ENCODE results near the gene GJA4. TPM values are rescaled to one million over a fixed set of nuclear protein-coding genes. Genes with fewer than 3 reads are reported as not detected.
A peak's percentile ranks its signal among the peaks of the same experiment; 100 is the strongest.

GJA4 gene
- total RNA-seq (10 to 100 TPM; 21.1 to 26.1 TPM), polyA plus RNA-seq (ENCODE audit: insufficient read length in 6 of 6) (10 to 100 TPM; 25.1 to 34.7 (median 32.7) TPM)
- long read RNA-seq, donor 1, transcript GJA4-201 (2 exons, 1,622 nt): major isoform, 8 of 8 reads
- long read RNA-seq, donor 1, partial matches to known transcripts: 0 of 8 reads
- long read RNA-seq, donor 1, other reads (novel, unspliced or antisense): 0 of 8 reads
- long read RNA-seq, donor 2, transcript GJA4-201 (2 exons, 1,622 nt): major isoform, 8 of 11 reads
- long read RNA-seq, donor 2, partial matches to known transcripts: 0 of 11 reads
- long read RNA-seq, donor 2, other reads (novel, unspliced or antisense): 0 of 11 reads
- long read RNA-seq, donor 3, transcript GJA4-201 (2 exons, 1,622 nt): major isoform, 8 of 9 reads
- long read RNA-seq, donor 3, partial matches to known transcripts: 0 of 9 reads
- long read RNA-seq, donor 3, other reads (novel, unspliced or antisense): 0 of 9 reads
- long read RNA-seq, donor 4, transcript GJA4-201 (2 exons, 1,622 nt): major isoform, 30 of 39 reads
- long read RNA-seq, donor 4, transcript GJA4-202 (2 exons, 1,059 nt): minor isoform, 6 of 39 reads
- long read RNA-seq, donor 4, partial matches to known transcripts: 0 of 39 reads
- long read RNA-seq, donor 4, other reads (novel, unspliced or antisense): 3 of 39 reads
- long read RNA-seq, donor 5, transcript GJA4-201 (2 exons, 1,622 nt): major isoform, 5 of 11 reads
- long read RNA-seq, donor 5, partial matches to known transcripts: 5 of 11 reads
- long read RNA-seq, donor 5, other reads (novel, unspliced or antisense): 0 of 11 reads
- long read RNA-seq, donor 6, transcript GJA4-201 (2 exons, 1,622 nt): major isoform, 14 of 14 reads
- long read RNA-seq, donor 6, partial matches to known transcripts: 0 of 14 reads
- long read RNA-seq, donor 6, other reads (novel, unspliced or antisense): 0 of 14 reads
- long read RNA-seq, donor 7, transcript GJA4-201 (2 exons, 1,622 nt): major isoform, 5 of 15 reads
- long read RNA-seq, donor 7, partial matches to known transcripts: 9 of 15 reads
- long read RNA-seq, donor 7, other reads (novel, unspliced or antisense): 0 of 15 reads
- long read RNA-seq, donor 8, partial matches to known transcripts: 5 of 11 reads
- long read RNA-seq, donor 8, other reads (novel, unspliced or antisense): 0 of 11 reads
- long read RNA-seq, donor 9: 0 reads
- long read RNA-seq, donor 10, transcript GJA4-201 (2 exons, 1,622 nt): major isoform, 29 of 33 reads
- long read RNA-seq, donor 10, partial matches to known transcripts: 1 of 33 reads
- long read RNA-seq, donor 10, other reads (novel, unspliced or antisense): 1 of 33 reads
- long read RNA-seq, donor 11, partial matches to known transcripts: 0 of 2 reads
- long read RNA-seq, donor 11, other reads (novel, unspliced or antisense): 0 of 2 reads
- long read RNA-seq, donor 12, transcript GJA4-201 (2 exons, 1,622 nt): major isoform, 6 of 8 reads
- long read RNA-seq, donor 12, partial matches to known transcripts: 0 of 8 reads
- long read RNA-seq, donor 12, other reads (novel, unspliced or antisense): 0 of 8 reads

DNA sequence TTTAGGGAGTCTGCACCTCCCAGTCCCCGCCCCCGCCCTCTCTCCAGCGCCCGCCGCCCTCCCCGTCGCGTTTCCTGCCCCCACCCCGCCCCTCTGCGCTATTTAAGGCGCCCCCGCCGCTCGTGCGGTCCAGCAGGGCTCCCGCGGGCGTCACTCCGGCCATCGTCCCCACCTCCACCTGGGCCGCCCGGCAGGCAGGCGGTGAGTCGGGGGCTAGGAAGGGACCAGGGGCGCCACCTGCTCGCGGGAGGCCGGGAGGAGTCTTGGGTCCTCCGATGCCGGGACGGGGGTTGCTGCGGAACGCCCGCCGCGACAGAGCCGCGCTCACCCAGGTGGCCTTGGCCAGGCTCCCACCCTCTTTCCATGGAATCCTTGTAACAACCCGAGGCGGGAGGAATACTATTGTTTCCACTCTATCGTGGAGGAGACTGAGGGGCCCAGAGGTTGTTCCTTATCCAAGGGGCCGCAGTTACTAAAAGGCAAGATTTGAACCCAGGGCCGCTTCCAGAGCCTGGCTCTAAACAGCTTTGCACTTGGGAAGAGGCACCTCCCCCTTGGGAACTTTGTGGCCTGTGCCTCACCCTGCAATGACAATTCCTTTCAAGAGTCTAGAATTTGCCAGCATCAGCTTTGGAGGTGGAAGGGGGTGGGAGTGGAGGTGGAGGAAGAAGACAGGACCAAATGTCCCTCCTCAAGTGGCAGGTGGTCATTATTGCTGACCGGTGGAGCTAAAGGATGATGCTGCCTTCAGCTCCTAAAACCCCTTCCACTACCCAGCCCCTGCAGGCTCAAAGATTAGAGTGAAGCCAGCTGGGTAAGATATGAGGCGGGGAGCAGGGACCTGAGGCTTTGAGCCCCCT lies at the start of gene GJA4:
Gene GJA4 (plus strand): TSS at position 132 of the 860 bp plus-strand sequence. CDS start 1,215 bp downstream, outside the sequence.
- Histone ChIP-seq H3K9me3 (no peaks in the 10 kb centered on the region), H3K36me3 (peaks cover 0 to 7% of the 10 kb centered on the region in 2 donors), H3K4me1 (no peaks in the 10 kb centered on the region), H3K27me3 (peaks cover 4 to 38% of the 10 kb centered on the region in 2 donors), H3K4me3 (peak within 1 kb of the TSS; percentile 19 to 42), H3K27ac (peak within 1 kb of the TSS; percentile 54 to 55)
- DNase-seq (peak in 1 of 4 donors; percentile 62), ATAC-seq (peak; percentile 23)
- TF ChIP-seq, protein P1, sequence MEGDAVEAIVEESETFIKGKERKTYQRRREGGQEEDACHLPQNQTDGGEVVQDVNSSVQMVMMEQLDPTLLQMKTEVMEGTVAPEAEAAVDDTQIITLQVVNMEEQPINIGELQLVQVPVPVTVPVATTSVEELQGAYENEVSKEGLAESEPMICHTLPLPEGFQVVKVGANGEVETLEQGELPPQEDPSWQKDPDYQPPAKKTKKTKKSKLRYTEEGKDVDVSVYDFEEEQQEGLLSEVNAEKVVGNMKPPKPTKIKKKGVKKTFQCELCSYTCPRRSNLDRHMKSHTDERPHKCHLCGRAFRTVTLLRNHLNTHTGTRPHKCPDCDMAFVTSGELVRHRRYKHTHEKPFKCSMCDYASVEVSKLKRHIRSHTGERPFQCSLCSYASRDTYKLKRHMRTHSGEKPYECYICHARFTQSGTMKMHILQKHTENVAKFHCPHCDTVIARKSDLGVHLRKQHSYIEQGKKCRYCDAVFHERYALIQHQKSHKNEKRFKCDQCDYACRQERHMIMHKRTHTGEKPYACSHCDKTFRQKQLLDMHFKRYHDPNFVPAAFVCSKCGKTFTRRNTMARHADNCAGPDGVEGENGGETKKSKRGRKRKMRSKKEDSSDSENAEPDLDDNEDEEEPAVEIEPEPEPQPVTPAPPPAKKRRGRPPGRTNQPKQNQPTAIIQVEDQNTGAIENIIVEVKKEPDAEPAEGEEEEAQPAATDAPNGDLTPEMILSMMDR (IDR thresholded peaks at IDR 0.05): no peak
- intact Hi-C loops (cut with DNase I): loop anchor here in 1 of 2 donors (5.0 kb wide), 1 partner anchor 59 kb away; no protein-coding TSS in a partner anchor

DNA sequence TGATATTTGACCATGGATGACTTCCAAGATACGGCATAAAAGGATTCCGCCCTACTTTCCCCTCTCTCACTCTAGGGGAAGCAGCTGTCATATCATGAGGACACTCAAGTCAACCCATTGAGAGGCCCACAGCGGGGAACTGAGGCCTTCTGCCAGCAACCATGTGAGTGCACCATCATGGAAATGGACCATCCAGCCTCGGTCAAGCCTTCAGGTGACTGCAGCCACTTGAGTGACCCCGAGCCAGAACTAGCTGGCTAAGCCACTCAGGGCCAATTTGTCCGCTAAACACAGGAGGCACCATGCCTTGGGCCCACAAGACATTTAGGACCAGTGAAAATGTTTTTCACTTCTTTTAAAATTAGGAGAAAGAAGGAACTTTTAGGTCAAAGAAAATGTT lies 49.0 kb upstream of the GJA4 start:
- H3K4me3 ChIP-seq: no peak overlapping the region

DNA sequence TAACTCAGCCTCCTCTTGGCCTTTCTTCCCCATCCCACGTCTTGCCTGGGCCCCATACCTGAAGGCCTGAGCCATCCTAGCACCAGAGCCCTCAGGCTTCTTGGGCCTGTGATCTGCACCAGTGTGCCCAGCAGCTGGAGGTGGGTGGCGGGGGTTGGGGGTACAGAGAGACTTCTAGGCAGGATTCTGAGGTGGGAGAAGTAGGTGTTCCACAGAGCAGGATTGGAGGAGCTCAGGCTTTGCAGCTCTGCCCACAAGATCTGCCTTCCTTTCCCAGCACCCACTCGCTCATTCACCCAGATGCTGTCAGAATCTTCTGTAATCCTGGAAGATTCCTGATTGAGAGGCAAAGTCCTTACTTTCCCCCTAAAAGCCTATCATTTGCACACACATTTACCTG lies 47.9 kb upstream of the GJA4 start:
- ATAC-seq: no peak
- Histone ChIP-seq H3K4me1 (no peaks in the 10 kb centered on the region), H3K9me3 (no peaks in the 10 kb centered on the region), H3K27me3 (peaks cover 0 to 44% of the 10 kb centered on the region in 2 donors), H3K27ac (no peak overlapping the region), H3K36me3 (no peaks in the 10 kb centered on the region), H3K4me3 (no peak overlapping the region)
- no peak for DNase-seq
- intact Hi-C loops (cut with DNase I): loop anchor here in 1 of 2 donors (10.0 kb wide), 1 partner anchor 280 kb away; no protein-coding TSS in a partner anchor
- TF ChIP-seq, protein P1 (IDR thresholded peaks at IDR 0.05): no peak

More for the DNA sequence above, 49.0 kb upstream of the GJA4 start:
- ATAC-seq: no peak
- Histone ChIP-seq H3K9me3 (no peaks in the 10 kb centered on the region), H3K36me3 (no peaks in the 10 kb centered on the region), H3K27me3 (peaks cover 0 to 44% of the 10 kb centered on the region in 2 donors), H3K27ac (no peak overlapping the region), H3K4me1 (no peaks in the 10 kb centered on the region)
- TF ChIP-seq, protein P1 (IDR thresholded peaks at IDR 0.05): no peak
- intact Hi-C loops (cut with DNase I): loop anchor here in 1 of 2 donors (10.0 kb wide), 1 partner anchor 279 kb away; no protein-coding TSS in a partner anchor
- DNase-seq: no peak

DNA sequence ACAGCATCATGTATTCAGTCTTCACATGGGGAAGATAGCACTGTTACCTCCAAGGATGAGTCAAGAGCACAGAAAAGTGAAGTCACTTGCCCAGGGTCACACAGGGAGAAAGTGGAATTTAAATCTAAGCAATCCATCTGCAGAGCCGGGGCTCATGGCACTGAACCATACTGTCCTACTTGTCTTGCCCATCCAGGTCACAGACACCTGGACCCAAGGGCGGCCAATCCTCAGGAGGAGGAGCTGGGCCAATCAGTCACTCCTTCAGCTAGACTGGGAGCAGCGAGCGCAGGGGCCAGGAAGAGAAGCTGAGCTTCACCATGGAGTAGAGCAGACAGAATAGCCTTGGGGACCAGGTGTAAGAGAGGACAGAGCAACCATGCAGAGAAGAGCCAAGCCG lies 47.1 kb upstream of the GJA4 start:
- H3K36me3 ChIP-seq: no peaks in the 10 kb centered on the region
- no peak overlapping the region for H3K4me3 ChIP-seq
- no peak for ATAC-seq

More for the DNA sequence above, 47.1 kb upstream of the GJA4 start:
- Histone ChIP-seq H3K27me3 (peaks cover 0 to 44% of the 10 kb centered on the region in 2 donors), H3K9me3 (no peaks in the 10 kb centered on the region), H3K27ac (no peak overlapping the region), H3K4me1 (no peaks in the 10 kb centered on the region)
- intact Hi-C loops (cut with DNase I): loop anchor here in 1 of 2 donors (10.0 kb wide), 1 partner anchor 281 kb away; no protein-coding TSS in a partner anchor
- TF ChIP-seq, protein P1 (IDR thresholded peaks at IDR 0.05): no peak
- no peak for DNase-seq
